Heart right ventricle (tissue), 16 donors: ENCODE results near the gene NDRG4. TPM values are rescaled to one million over a fixed set of nuclear protein-coding genes. Genes with fewer than 3 reads are reported as not detected.

ENCODE experiments used
- ATAC-seq, 8 donors: fragments of 200-7000 bp; cut with Tn5 transposase; one replicate each; pipeline ENCODE4 v1.9.1; 2020; ENCODE audit warnings: mild to moderate bottlenecking in 8 of 8, moderate library complexity in 8 of 8, moderate number of reproducible peaks in 1 of 8
- DNase-seq, 2 donors: peaks; one replicate each; pipeline ENCODE4 v3.0.0-alpha.2; 2020
- H3K27ac ChIP-seq, 10 donors: fragments of 200-600 bp; sonication (generic) in 2 of 10; one replicate each; pipeline versions ENCODE4 v1.5.0 to v1.8.0; 2020 to 2022; ENCODE audit warnings: mild to moderate bottlenecking in 3 of 10
- H3K27me3 ChIP-seq, 7 donors: fragments of 200-600 bp; one replicate each; pipeline ENCODE4 v1.8.0; 2021 to 2022; ENCODE audit warnings: mild to moderate bottlenecking in 2 of 7
- H3K36me3 ChIP-seq, 9 donors: fragments of 200-600 bp; sonication (generic) in 1 of 9; one replicate each; pipeline versions ENCODE4 v1.5.0 to v1.8.0; 2020 to 2022; ENCODE audit warnings: mild to moderate bottlenecking in 2 of 9
- H3K4me1 ChIP-seq, 9 donors: fragments of 200-600 bp; sonication (generic) in 1 of 9; one replicate each; pipeline versions ENCODE4 v1.5.0 to v1.8.0; 2020 to 2022; ENCODE audit warnings: mild to moderate bottlenecking in 4 of 9
- H3K4me3 ChIP-seq, 10 donors: fragments of 200-600 bp; sonication (generic) in 2 of 10; one replicate each; pipeline versions ENCODE4 v1.5.0 to v1.8.0; 2020 to 2022; ENCODE audit warnings: mild to moderate bottlenecking in 7 of 10, moderate library complexity in 2 of 10
- H3K9me3 ChIP-seq, 11 donors: fragments of 200-600 bp in 10 of 11; sonication (generic) in 2 of 11; one replicate each; pipeline versions ENCODE4 v1.5.0 to v1.8.0; 2013 to 2022; ENCODE audit warnings: mild to moderate bottlenecking in 2 of 11, control low read depth in 1 of 11, moderate library complexity in 1 of 11
- WGBS, 2 donors: extraction: QIAGEN DNeasy Blood & Tissue Kit; methylation state at CpG; one replicate each; pipeline ENCODE4 v1.1.7; 2013; ENCODE audit warnings: inconsistent platforms in 1 of 2; 5-methylcytosine and 5-hydroxymethylcytosine counted together
- intact Hi-C, 10 donors: fragments of 100-400 bp; cut with DNase I; formaldehyde crosslinking; loops; one replicate each; pipeline versions ENCODE4 v1.11.1 to v1.14.2; 2022
- polyA plus RNA-seq, 2 donors: library from polyadenylated mRNA; stranded (reverse); fragments of 200-250 nt; gene quantifications; one replicate each; pipeline ENCODE4 v1.2.3, GENCODE V29; 2013
- total RNA-seq, 10 donors: library from RNA; stranded (reverse); fragmentation: NEBNext Ultra II Directional in 3 of 10; extraction: Animal tissue kit (Norgen Biotek cat#: 25700) in 3 of 10; gene quantifications; one replicate each; pipeline versions ENCODE4 v1.2.1 to v1.2.4, GENCODE V29; 2021 to 2023
- TF ChIP-seq, protein P1 (sequence below), 9 donors: fragments of 200-600 bp; sonication (generic) in 2 of 9; IDR thresholded peaks; one replicate each; pipeline versions ENCODE4 v1.5.0 to v1.8.0; 2021 to 2022; ENCODE audit warnings: antibody characterized with exemption in 9 of 9, mild to moderate bottlenecking in 5 of 9, moderate library complexity in 1 of 9
- donor health status: Arrhythmogenic right ventricular cardiomyopathy.
- donor health status: ischemic (EF 13 %, LVEDD 7.1; RV severe dilation, severe dysfunction).
- donor health status: healthy with polysubstance abuse.
- donor health status: DM: no; HTN: yes; CAD: no.
- donor health status: DM: no; HTN: no; CAD: no.
- donor health status: ischemic (EF 25% LVEDD 6.9; RV normal size, moderate dysfunction).
- donor health status: ischemic (EF 25% LVEDD 5.7; RV mildly dilated, moderate dysfunction).
- donor health status: healthy.
- donor health status: DM: yes; HTN: yes; CAD: no.
- donor health status: Ischemic cardiomyopathy.
- donor health status: ischemic (EF 35%, LVEDD 5.7; RV mildly dilated, moderate dysfunction).
- donor health status: nonischemic (EF 11% LVEDD 7.7; RV severe dilation, severe dysfunction).
- donor health status: DM: yes; HTN: yes; CAD: no.
- donor health status: PGD.
- donor health status: ischemic (EF 29% LVEDD 5.4; RV normal size, mild dysfunction).
- donor health status: nonischemic (EF 23%, LVEDD 6.1; RV moderate dilation, normal function).

NDRG4 gene
- total and polyA plus RNA-seq, 12 donors = 286 to 821 (median 539) TPM

DNA sequence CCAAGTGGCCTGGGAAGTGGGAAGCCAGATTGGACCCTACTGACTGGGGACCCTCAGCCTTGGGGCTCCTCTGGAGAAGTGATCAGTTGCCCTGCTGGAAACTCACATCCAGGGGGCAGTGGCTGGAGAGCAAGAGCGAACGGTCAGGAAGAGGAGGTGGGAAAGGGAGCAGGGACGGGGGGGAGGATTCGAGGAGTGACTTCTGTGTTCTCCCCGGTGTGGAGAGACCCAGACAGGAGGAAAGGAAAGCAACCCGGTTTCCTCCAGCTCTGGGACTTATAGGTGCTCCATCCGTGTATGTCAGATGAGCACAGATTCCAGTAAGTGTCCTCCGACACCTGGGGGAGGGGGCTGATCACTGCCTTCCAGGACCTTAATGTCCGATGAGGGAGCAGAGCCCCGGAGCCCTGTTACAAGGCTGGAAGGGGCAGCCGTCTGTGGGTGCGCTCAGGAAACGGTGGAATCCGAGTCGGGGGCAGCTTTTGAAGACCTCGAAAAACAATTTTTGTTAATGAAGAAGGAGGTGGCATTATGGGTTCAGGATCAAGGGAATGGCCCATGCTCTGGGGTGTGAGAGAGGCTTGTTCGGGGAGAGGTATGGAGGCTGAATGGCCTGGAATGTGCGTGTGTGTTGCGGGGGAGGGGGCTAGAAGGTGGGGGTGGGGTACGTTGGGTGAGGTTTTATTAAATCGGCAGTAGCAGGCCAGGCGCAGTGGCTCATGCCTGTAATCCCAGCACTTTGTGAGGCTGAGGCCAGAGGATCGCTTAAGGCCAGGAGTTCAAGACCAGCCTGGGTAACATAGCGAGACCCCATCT is 34.8 kb upstream of the NDRG4 start:
- DNase-seq (peak in 1 of 2 donors; percentile 59), ATAC-seq (peak; percentile 28 to 66 (median 47))
- WGBS, 2 donors = 10 to 14% methylated on average over 24 of the region's 24 CpGs
- H3K9me3 ChIP-seq = no peaks in the 10 kb centered on the region
- TF ChIP-seq, protein P1, sequence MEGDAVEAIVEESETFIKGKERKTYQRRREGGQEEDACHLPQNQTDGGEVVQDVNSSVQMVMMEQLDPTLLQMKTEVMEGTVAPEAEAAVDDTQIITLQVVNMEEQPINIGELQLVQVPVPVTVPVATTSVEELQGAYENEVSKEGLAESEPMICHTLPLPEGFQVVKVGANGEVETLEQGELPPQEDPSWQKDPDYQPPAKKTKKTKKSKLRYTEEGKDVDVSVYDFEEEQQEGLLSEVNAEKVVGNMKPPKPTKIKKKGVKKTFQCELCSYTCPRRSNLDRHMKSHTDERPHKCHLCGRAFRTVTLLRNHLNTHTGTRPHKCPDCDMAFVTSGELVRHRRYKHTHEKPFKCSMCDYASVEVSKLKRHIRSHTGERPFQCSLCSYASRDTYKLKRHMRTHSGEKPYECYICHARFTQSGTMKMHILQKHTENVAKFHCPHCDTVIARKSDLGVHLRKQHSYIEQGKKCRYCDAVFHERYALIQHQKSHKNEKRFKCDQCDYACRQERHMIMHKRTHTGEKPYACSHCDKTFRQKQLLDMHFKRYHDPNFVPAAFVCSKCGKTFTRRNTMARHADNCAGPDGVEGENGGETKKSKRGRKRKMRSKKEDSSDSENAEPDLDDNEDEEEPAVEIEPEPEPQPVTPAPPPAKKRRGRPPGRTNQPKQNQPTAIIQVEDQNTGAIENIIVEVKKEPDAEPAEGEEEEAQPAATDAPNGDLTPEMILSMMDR (IDR thresholded peaks at IDR 0.05) = peak in 7 of 9 donors; percentile 14 to 50 (median 35)
- H3K4me3 ChIP-seq = peak overlapping the region; percentile 61 to 96 (median 84)
- H3K27me3 ChIP-seq = peaks cover 0 to 76% (median 13%) of the 10 kb centered on the region in 7 donors
- H3K4me1 ChIP-seq = peaks cover 0 to 73% (median 41%) of the 10 kb centered on the region in 9 donors
- intact Hi-C loops = loop anchor here in 3 of 10 donors (5.0 kb wide), 3 partner anchors 38 to 128 kb away; no protein-coding TSS in a partner anchor
- peak overlapping the region; percentile 68 to 98 (median 94) for H3K27ac ChIP-seq
- H3K36me3 ChIP-seq = peaks cover 0 to 2% (median 0%) of the 10 kb centered on the region in 9 donors

DNA sequence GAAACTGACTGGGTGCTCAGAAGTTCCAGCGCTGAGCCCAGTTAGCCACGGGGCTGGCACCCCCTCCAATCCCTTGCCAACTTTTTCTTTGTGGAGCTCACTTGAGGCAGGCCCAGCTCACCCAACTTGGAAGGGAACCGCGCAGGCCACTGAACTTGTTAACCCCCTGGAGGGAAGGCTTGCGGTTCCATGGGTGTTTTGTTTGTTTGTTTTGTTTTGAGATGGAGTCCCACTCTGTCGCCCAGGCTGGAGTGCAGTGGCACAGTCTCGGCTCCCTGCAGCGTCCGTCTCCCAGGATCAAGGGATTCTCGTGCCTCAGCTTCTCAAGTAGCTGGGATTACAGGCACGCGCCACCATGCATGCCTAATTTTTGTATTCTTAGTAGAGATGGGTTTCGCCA is 34.1 kb upstream of the NDRG4 start:
- Histone ChIP-seq H3K27ac (peak overlapping the region in 9 of 10 donors; percentile 83 to 98 (median 95)), H3K36me3 (peaks cover 0 to 2% (median 0%) of the 10 kb centered on the region in 9 donors), H3K4me3 (peak overlapping the region; percentile 61 to 96 (median 84)), H3K27me3 (peaks cover 0 to 74% (median 13%) of the 10 kb centered on the region in 7 donors), H3K9me3 (no peaks in the 10 kb centered on the region), H3K4me1 (peaks cover 0 to 80% (median 48%) of the 10 kb centered on the region in 9 donors)
- TF ChIP-seq, protein P1 (IDR thresholded peaks at IDR 0.05) = no peak
- 51 to 60% methylated on average over 13 of the region's 13 CpGs for WGBS, 2 donors
- ATAC-seq = no peak
- DNase-seq = no peak
- intact Hi-C loops = loop anchor here in 1 of 10 donors (5.0 kb wide), 1 partner anchor 129 kb away; no protein-coding TSS in a partner anchor

DNA sequence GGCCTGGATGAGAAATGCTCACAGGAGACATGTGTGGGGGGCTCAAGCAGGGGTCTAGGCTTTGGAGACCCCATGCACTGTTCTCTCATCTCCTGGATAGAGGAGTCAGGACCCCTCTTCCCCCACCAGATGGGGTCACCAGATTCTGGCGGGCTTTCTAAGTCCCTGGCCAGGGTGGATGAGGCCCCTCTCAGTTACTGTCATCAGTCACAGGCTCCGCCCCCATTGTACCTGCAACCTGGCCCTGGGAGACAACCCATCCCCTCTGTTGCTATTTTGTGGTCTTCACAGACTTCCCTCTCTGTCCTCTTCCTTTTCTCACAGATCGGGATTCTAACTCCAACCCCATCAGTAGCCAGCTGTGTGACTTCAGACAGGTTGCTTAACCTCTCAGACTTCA is 33.5 kb upstream of the NDRG4 start:
- peaks cover 0 to 70% (median 13%) of the 10 kb centered on the region in 7 donors for H3K27me3 ChIP-seq
- peaks cover 3 to 86% (median 54%) of the 10 kb centered on the region in 9 donors for H3K4me1 ChIP-seq
- TF ChIP-seq, protein P1 (IDR thresholded peaks at IDR 0.05) = no peak
- intact Hi-C loops = loop anchor here in 1 of 10 donors (5.0 kb wide), 1 partner anchor 129 kb away; no protein-coding TSS in a partner anchor
- DNase-seq (no peak), ATAC-seq (no peak)
- peak overlapping the region in 7 of 10 donors; percentile 87 to 98 (median 95) for H3K27ac ChIP-seq
- H3K36me3 ChIP-seq = peaks cover 0 to 2% (median 0%) of the 10 kb centered on the region in 9 donors
- H3K9me3 ChIP-seq = no peaks in the 10 kb centered on the region
- WGBS, 2 donors = 73 to 84% methylated on average over 3 of the region's 3 CpGs
- H3K4me3 ChIP-seq = peak overlapping the region in 9 of 10 donors; percentile 69 to 96 (median 86)

DNA sequence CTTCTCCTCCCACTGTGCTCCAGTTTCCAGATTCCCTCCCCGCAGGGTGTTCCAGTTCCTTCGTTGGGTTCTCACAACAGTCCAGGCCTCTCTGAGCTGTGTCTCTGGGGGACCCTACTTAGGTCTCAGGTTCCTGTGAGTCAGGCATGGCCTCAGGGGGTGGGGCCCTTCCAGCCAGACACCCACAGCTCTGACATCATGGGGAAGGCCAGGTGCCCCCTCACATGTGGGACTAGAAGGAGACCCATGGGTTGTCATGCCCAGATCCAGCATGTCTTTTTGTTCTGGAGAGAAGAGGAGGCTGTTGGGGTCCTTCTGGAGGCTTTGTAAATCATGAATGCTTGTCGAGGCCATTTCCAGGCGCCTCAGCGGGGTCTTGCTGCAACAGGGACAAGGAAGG is 32.0 kb upstream of the NDRG4 start:
- Histone ChIP-seq H3K27ac (peak overlapping the region in 6 of 10 donors; percentile 6 to 95 (median 36)), H3K4me3 (peak overlapping the region in 3 of 10 donors; percentile 2 to 89 (median 21)), H3K36me3 (peaks cover 0 to 2% (median 0%) of the 10 kb centered on the region in 9 donors), H3K9me3 (no peaks in the 10 kb centered on the region), H3K27me3 (peaks cover 0 to 55% (median 13%) of the 10 kb centered on the region in 7 donors), H3K4me1 (peaks cover 15 to 88% (median 66%) of the 10 kb centered on the region in 9 donors)
- intact Hi-C loops = loop anchor here in 1 of 10 donors (5.0 kb wide), 1 partner anchor 131 kb away; no protein-coding TSS in a partner anchor
- 79 to 83% methylated on average over 5 of the region's 5 CpGs for WGBS, 2 donors
- DNase-seq (no peak), ATAC-seq (no peak)
- TF ChIP-seq, protein P1 (IDR thresholded peaks at IDR 0.05) = no peak
